SK-N-MC (cell line): ENCODE results near the gene SCFD2.

Source experiments
- EZH2 ChIP-seq: fragments of 200-600 bp; sonication (generic); IDR thresholded peaks from one replicate; pipeline ENCODE4 v1.6.1; 2017; ENCODE audit warnings: antibody characterized with exemption
- POLR2AphosphoS5 ChIP-seq: IDR thresholded peaks from 2 replicates; pipeline ENCODE4 v1.6.1; 2012; ENCODE audit warnings: mild to moderate bottlenecking, low read depth, low read length, borderline replicate concordance

DNA sequence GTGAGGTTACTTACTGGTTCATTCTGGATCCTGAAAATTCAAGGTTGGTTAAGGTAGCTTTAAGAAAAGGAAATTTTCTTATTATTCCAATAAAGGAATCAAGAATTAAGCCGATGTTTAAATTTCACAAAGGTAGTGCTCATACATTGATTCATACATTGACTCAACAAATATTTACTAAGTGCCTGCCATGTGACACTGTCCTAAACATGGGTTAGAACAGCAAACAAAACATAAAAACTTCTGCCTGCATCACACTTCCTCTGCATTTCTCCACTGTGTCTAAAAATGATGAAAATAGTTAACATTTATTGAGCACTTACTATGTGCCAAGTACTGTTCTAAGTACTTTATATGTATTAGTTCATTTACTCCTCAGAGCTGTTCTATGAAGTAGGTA, 428.0 kb downstream of the SCFD2 start:
- TF ChIP-seq EZH2: no peak
- TF ChIP-seq POLR2AphosphoS5: no peak
